ENCODE measurements around the gene SLC41A3.
"Not testable (repeated sequence)": the region's sequence is repeated elsewhere in the genome, so short reads cannot be mapped to it uniquely, and the experiment has no call there.

SLC41A3 gene

DNA sequence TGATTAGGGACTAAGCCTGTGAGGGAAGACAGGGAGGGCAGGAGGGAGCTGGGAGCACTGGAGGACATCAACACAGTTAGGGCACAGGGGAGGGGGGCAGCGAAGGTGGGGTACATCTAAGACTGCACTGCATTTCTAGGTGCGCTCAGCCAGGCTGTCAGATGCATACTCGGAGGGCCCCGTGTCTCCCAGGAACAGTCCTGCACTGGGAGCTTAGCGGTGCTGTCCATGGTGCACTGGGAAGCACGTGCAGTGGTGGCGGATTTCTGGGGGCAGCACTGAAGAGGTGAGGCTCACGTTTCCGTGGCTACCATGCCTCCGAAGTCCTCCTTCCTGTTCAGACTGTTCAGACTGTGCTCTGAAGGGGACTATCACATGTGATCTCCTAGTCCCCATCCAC lies 60.5 kb downstream of the SLC41A3 start:
- DNase-seq, result no peak

DNA sequence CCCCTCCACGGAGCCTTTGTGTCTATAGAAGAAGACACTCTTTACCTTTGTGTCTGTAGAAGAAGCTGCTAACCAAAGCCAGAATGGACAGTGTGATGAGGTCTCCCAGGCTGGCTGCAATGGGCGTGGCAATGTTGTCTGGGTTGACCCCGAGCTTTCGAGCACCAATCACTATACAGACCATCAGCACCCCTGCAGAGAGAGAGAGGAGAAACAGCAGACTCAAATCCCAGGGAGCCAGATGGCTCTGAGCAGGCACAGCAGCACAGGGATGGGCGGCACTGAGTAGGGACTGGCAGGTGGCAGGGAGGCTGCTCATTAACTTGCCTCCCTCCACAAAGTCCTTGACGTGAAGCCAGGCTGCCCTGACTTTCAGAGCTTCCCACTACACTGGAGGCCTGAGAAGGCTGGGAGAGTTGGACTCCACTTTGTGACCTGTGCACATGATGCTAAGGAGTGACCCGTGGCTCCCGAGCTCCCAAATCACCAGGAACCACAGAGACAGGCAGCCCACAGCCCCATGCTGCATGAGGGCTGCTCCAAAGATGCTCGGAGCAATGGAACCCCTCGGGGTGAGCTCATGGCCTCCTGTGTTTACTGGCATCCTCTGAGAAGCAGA lies 61.1 kb downstream of the SLC41A3 start:
- no peak for DNase-seq

DNA sequence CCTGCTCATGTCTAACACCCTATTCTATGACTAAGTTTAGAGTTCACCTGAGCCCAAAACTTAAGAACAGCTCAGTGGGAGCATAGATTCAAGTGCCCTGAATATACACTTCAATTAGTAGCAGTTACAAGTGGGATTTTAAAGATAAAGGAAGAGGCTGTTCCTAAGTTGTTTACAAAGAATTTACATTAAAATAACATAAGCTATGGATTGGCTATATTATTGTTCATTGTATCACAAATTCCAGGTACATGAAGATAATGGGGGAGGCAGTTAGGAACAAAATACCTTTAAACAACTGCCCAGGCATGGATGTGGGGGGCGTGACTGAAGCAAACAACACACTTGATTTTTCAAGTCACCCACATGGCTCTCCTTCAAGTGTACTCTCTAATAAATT lies 62.2 kb downstream of the SLC41A3 start:
- no peak for DNase-seq

DNA sequence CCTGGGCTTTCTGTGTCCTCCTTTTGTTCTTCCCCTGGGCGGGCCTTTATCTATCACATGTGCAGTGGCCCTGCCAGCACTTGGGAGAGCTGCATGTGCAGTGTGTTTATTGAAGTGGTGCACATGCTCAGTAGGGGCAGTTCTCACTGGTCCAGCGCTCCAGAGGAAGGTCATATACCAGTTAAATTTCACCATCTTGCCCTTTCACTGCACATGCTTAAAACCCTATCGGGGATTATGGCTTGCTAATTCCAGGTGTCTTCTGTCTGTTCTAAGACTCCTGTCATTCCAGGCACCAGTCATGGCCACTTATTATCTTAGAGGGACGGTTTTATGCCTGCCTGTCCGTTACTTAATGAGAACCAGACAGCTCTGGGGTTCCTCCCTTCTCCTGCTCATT lies 62.7 kb downstream of the SLC41A3 start:
- no peak for DNase-seq

DNA sequence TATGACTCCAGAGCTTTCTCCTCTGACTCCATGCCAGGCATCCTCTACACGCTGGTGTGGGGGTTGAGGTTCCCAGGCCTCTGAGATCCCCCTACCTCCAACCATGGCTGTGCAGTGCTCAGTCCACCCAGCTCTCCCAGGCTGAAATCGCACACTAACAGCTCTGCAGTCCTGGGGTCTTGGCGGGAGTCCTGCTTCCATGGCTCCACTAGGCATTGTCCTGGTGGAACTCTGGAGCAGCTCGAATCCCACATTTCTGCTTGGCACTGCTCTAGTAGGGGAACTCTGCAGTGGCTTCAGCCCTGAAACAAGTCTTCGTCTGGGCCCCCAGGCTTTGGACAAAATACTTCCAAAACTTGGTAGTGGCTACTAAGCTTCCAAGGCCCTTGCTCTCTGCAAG lies 64.2 kb downstream of the SLC41A3 start:
- DNase-seq, result no peak

DNA sequence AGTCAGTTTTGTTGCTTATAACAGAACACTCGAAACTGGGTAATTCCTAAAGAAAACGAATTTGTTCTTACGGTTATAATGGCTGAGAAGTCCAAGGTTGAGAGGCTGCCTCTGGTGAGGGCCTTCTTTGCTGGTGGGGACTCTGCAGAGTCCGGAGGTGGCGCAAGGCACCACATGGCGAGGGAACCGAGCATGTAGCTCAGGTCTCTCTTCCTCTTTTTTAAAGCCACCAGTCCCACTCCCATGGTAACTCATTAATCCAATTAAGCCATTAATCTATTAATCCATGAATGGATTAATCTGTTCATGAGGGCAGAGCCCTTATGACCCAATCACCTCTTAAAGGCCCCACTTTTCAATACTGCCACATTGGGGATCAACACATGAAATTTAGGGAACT lies 64.9 kb downstream of the SLC41A3 start:
- no peak for DNase-seq

DNA sequence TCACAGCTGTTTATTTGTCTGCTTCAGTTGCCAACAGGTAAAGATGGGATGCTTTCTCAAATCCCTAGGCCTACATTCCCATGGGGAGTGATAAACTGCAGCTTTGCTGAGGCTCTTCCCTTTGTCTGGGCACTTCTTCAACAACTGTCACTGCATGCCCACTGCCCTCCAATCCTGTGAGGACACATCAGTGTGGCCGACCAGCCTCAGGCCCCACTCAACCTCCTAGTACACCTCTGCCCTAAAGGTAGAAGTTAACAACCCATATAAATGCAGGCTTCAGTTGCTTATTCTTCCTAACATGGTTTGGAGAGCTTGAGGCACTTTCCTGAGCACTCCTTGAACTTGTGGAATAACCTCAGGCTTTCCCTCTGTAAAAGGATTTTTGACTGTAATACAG lies 65.4 kb downstream of the SLC41A3 start:
- DNase-seq, result no peak

DNA sequence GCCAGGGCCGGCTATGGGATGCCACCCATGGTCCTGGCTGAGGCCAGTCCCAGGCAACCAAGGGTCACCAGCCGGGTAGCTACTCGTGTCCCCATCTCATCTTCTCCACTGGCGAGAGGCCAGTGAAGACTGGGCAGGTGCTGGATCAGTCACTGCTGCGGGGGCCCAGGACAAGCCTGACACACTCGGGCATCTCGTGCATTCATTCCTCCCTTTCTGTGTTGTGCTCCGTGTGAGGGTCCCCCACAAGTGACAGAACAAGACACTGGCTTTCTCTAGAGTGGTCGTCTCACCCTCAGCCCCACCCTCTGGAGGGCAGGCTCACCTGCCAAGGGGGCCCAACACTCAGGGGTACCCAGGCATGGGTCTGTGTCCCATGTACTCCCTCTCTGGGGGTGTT lies 66.6 kb downstream of the SLC41A3 start:
- no peak for DNase-seq

DNA sequence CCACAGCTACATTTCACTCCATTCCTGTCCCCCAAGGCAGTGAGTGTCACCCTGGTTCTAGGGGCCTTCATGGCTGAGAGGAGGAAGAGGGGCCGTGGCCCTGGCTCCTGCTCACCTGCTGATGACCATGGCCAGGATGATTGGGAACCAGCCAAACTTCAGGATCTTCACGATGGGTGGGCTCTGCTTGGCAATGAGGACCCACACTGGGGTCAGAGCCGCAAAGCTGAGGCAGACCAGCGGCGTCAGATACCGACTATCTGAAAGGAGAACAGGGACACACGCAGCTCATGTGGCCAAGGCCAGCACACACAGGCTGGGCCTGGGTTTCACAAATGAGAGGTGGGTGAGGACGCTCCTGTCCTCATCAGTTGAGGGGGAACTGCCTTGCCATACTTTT lies 67.3 kb downstream of the SLC41A3 start:
- DNase-seq, result no peak

DNA sequence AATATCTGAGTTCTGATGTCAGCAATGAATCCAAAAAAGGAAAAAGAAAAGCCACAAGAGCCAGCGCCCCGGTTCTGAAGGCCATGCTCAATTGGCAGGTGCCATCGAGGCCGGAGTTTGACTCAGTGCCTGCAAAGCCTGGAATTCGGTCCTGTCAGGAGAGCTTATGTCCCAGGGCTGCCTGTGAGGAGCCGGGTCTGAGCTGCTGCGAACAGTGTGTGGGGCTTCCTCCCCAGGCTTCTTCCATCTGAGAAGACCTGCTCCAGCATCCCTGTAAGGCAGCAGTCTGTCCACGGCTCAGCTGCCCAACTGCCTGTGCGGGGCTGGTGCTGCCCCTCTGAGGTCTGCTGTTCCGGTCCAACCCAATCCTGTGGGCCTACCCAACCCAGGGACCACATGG lies 68.8 kb downstream of the SLC41A3 start:
- no peak for DNase-seq

DNA sequence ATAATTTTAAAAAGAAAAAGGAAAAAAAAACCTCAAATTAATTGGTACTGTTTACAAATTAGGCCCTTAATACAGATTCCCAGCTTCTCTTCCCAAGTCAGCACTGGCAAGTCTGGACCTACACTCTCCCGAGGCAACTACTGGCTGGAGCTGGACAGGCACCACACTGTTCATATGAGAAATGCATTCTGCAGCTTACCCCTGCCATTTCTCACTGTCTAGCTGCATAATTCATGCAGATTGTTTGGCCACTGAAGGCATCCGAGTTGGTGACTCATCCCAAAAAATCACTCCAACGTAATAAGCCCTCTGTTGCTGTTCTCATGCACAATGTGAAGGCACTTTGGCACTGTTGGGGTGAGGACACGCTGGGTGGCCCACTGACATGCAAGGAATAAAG lies 69.7 kb downstream of the SLC41A3 start:
- no peak for DNase-seq

DNA sequence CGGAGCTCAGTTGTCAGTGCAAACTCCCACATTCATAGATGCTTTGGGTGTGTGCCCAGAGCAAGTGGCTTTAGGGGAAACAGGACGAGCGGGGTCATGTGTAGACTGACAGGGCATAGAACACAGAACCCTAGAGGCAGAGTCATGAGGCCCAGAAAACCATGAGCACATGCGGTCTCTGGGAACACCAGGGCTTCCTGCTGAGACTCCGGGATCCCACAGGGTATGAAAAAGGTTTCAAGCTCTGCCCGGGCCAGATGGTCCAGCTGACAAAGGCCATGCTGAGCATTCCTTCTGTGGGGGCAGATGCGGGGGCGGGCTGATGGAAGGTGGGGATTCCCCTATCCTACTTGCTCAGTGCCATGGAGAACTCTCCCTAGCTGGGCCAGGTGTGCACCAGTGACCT lies 70.2 kb downstream of the SLC41A3 start:
- DNase-seq, result no peak

DNA sequence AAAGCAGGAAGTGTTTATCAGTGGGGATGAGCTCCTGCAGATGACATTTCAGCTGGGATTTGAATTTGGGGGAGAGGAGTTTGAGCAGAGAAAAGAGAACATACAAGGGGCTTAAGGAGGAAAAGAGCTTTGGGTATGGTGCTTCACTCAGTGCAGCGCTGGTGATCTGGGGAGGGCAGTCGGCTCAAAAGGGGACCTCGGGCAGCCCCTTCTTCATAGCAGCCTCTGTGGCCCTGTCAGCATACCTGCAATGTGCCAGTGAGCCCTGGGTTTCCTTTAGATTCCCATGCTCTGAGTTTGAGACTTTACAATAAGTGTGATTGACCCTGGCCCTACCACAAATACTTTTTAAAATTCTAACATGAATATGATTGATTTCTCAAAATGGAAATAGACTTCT lies 74.7 kb downstream of the SLC41A3 start:
- DNase-seq, result no peak

DNA sequence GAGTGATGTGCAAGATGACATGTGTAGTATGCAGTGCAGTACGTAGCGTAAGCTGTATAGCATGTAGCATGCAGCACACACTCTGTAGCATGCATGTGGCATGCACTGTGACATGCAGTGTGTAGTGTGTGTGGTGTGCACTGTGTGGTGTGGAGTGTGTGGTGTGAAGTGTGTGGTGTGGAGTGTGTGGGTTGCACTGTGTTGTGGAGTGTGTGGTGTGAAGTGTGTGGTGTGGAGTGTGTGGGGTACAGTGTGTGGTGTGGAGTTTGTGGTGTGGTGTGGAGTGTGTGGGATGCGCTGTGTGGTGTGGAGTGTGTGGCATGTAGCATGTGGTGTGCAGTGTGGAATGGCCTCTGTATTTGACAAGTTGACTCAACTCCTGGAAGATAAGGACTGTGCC lies 75.7 kb downstream of the SLC41A3 start:
- no peak for DNase-seq

DNA sequence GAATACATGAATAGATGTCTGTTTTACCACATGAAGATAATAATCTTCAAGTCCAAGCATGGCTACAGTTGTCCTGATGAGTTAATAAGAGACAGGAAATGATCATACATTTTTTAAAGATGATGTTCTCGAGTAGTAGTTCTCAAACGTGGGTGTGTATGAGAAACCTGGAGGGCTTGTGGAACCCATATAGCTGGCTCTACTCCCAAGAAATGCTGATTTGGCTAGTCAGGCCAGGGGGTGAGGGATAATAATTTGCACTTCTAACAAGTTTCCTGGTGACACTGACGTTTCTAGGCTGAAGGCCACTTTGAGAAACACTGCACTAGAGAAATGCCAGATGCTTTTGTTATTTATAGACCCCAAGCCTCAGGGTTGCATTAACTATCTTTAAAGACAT lies 78.0 kb downstream of the SLC41A3 start:
- no peak for DNase-seq

DNA sequence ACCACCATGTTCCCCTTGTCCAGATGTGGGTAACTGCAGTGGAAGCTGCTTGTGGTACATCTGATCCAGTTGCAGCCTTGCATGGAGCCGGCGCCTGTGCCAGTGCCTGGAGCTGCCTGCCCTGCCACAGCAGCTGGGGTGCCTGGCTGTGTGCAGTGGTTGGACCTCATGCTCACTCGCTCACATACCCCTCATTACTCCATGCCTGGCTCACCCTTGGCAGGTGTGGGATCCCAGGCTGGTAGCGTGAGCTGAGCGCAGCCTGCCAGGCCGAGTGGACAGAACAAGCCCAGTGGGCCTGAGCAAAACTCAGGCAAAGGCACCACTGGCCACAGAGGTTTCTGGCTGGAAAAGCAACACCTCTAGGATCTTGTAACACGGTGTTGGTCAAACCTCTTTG lies 79.2 kb downstream of the SLC41A3 start:
- no peak for DNase-seq

DNA sequence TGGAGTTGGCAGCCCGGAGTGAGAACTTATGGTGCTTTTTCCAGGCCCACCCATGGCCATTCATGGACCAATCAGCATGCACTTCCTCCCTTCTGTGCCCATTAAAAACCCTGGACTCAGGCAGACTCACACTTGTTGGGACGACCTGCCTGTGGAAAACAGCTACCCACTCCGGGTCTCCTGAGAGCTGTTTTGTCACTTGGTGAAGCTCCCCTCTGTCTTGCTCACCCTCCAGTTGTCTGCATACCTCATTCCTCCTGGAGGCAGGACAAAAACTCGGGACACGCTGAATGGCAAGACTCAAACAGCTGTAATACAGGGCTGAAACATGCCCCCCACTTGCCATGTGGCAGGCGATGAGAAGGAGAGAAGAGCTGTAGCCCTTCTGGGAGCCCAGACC lies 79.7 kb downstream of the SLC41A3 start:
- no peak for DNase-seq

DNA sequence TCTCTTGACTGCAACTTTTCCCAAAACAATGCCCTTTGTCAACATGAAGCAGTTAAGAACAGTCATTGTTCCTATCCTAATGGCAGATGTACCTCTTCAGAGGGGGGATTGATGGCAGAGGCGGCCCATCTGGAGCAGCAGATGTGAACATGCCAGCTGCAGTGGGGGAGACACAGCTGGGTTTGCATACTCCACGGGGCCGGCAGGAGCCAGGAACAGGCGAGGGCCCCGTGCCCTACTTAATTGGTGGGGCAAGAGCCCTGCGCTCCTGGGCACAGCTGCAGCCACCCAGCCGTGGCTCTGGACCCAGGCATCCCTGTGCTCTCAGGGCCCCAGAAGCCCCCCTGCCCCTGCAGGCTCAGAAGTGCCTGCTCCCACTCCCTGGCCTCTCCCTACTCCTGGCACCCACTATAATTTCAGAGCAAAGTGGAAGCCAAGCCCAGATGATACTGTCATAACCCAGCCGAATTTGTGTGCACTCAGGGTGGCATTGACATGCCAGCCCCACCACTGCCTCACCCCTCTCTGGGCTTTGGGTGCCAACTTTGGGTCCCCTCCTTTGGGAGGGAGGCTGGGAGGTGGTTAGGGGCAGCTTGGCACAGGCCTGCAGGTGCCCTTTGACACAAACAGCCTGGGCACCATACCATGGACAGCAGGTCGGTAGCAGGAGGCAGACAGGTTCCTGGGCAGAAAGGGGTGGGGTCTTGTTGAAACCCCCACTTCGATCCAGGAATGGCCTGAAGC lies 80.3 kb downstream of the SLC41A3 start:
- no peak for DNase-seq

DNA sequence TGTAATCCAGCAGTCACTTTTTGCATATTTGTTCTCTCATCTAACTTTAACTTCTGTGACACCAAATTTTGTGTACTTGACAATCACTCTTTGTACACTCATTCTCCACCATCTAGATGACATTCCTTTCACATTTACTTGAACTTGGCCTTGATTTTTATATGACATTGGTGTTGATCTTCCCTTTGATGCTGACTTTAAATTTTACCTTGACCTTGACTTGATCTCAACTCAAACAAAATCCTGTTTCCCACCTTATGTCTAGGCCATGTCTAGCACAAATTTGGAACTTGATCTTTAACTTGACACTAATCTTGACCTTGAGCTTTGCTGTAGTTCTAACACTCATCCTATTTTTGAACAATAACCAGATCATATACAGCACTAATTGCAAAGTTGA lies 81.7 kb downstream of the SLC41A3 start:
- DNase-seq, result no peak

DNA sequence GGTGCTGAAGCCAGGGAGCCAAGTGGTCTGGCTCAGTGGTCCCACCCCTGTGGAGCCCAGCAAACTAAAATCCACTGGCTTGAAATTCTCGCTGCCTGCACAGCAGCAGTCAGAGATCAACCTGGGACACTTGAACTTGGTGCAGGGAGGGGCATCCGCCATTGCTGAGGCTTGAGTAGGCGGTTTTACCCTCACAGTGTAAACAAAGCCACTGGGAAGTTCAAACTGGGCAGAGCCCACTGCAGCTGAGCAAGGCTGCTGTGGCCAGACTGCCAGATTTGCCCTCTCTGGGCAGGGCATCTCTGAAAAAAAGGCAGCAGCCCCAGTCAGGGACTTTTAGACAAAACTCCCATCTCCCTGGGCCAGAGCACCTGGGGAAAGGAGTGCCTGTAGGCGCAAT lies 87.2 kb downstream of the SLC41A3 start:
- DNase-seq, result not testable (repeated sequence)

DNA sequence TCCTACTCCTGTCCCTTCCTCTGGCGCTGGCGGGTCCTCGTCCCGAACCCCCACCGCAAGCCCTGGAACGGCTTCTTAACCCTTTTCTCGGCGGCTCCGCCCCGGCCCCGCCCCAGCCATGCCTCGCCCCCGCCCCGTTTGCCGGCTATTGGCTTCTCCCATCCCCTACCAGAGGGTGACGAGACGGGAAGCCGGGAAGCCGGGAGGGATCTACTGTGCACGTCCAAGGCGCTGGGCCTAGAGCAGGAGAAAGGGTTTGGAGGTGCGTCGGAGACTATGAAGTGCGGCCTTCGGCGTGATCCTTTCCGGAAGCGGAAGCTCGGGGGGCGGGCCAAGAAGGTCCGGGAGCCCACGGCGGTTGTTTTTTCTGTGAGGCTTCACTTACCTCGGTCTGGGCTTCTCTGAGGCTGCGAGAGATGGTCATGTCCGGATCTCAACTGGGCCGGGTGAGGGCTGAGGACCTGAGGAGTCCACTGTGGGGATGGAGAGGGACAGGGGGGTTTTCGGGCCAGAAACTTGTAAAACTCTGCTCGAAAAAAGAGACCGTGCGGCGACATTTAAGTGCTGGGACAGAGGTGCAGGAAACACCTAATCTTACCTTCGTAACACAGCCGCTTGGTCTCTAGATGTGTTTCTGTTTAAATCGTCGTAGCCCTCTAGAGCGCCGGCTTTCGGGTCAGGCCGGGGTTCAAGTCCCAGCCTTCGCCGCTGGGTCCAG lies 93.5 kb downstream of the SLC41A3 start:
- peak; percentile 74 for DNase-seq

DNA sequence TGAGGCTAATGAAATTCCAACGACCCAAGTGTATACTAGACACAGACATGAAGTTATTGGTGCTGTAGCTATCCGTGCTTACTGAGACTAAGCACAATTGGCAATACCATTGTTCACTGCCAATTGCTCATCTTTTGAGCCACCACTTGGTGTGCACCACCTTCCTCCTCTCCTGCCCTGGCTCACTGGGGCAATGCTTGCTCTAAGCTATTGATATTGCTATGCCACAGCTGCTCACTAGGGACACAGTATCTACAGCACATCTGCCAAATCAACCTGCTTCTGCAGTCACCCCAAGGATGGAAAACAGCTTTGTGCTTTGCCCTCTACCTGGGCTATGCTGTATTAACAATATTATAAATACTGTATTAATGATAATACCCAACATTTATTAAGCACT lies 99.0 kb downstream of the SLC41A3 start:
- DNase-seq, result not testable (repeated sequence)

DNA sequence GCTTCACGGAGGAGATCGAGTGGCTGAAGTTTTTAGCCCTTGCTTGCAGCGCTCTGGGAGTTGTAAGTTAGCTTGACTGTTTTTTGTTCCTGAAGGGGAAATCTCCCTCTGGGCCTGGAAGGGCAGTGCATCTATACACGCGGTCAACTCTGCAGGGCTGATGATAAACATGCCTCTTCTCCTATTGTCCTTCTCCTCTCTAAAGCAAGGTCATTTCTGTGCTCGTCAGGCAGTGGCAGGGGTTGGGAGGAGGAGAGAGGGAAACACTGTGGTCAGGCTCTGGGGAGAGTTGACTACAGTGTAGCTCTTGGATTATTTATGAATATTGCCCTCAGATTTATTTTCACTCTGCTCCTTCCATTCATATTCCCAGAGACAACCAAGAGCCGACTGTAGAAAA lies 106.8 kb downstream of the SLC41A3 start:
- DNase-seq, result not testable (repeated sequence)

DNA sequence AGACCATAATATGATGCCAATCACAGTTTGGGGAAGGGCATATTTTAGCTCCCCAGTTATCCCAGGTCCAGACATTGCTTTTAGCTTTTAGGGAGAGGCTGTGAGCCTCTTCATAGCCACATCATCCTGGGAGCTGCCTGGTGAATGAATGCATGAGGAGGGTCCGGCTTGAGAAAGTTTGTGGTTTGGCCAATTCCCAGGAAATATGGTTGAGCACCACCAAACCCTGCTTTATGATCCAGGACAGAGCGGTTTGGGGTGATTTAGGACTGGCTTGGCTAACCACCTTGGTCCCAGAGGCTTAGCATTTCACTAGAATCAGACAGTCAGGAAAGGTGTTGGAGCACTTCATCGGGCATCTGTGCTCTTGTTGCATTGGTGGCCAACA lies 107.9 kb downstream of the SLC41A3 start:
- not testable (repeated sequence) for DNase-seq
